AG09309 (cell line): ENCODE results near the gene CASP5.
"Not testable (repeated sequence)": the region's sequence is repeated elsewhere in the genome, so short reads cannot be mapped to it uniquely, and the experiment has no call there.

ENCODE experiments used
- DNase-seq: peaks from one replicate; pipeline ENCODE4 v3.0.0-alpha.2; 2010; ENCODE audit warnings: low read depth
- H3K4me3 ChIP-seq: 2 replicates; pipeline ENCODE4 v1.5.1; 2011; ENCODE audit warnings: mild to moderate bottlenecking, low read depth, low read length, moderate library complexity; ENCODE audit not compliant: control insufficient read depth
- TF ChIP-seq, protein P1 (sequence below): IDR thresholded peaks from 2 replicates; pipeline ENCODE4 v1.5.1; 2011; ENCODE audit warnings: mild to moderate bottlenecking, low read depth, low read length, inconsistent platforms; ENCODE audit not compliant: insufficient read depth, control insufficient read depth; ENCODE audit errors: missing control alignments

CASP5 gene

DNA sequence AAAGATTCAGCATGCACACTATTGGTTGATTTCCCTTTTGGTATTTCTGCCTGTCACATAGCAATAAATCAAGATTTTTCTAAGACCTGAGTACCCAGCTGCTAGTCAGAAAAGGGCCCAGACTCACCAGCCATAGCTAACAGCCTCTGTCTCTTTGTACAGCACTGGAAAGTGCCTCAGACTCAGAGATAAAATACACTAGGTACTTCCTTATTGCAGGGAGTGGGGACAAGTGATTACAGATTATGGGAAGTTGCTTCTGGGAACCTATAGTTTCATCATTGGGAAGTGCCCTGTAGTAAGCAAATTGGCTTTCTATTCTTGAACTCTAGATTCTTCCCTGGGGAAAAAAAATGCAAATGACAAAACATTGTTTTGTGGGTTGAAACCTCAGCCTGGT, at the start of gene CASP5:
Gene CASP5, minus strand, starts transcription at position 166 of the 400 bp plus-strand sequence. Its CDS starts 32 bp downstream, at position 134.
- TF ChIP-seq, protein P1, sequence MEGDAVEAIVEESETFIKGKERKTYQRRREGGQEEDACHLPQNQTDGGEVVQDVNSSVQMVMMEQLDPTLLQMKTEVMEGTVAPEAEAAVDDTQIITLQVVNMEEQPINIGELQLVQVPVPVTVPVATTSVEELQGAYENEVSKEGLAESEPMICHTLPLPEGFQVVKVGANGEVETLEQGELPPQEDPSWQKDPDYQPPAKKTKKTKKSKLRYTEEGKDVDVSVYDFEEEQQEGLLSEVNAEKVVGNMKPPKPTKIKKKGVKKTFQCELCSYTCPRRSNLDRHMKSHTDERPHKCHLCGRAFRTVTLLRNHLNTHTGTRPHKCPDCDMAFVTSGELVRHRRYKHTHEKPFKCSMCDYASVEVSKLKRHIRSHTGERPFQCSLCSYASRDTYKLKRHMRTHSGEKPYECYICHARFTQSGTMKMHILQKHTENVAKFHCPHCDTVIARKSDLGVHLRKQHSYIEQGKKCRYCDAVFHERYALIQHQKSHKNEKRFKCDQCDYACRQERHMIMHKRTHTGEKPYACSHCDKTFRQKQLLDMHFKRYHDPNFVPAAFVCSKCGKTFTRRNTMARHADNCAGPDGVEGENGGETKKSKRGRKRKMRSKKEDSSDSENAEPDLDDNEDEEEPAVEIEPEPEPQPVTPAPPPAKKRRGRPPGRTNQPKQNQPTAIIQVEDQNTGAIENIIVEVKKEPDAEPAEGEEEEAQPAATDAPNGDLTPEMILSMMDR = no peak
- DNase-seq = no peak
- no peak within 1 kb of the TSS for H3K4me3 ChIP-seq

DNA sequence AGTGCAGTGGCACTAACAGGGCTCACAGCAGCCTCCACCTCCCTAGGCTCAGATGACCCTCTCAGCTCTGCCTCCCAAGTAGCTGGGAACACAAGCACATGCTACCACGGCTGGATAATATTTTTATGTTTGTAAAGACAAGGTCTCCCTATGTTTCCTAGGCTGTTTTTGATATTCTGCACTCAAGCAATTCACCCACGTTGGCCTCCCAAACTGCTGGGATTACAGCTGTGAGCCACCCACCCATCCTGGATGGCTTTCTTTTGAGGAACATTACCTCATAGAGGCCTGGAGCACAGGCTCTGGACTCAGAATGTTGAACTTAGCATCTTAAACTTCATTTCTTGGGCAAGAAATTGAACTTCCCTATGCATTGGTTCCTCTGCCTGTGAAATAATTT, 49.1 kb upstream of the CASP5 start:
- DNase-seq, H3K4me3 ChIP-seq: not testable (repeated sequence)

DNA sequence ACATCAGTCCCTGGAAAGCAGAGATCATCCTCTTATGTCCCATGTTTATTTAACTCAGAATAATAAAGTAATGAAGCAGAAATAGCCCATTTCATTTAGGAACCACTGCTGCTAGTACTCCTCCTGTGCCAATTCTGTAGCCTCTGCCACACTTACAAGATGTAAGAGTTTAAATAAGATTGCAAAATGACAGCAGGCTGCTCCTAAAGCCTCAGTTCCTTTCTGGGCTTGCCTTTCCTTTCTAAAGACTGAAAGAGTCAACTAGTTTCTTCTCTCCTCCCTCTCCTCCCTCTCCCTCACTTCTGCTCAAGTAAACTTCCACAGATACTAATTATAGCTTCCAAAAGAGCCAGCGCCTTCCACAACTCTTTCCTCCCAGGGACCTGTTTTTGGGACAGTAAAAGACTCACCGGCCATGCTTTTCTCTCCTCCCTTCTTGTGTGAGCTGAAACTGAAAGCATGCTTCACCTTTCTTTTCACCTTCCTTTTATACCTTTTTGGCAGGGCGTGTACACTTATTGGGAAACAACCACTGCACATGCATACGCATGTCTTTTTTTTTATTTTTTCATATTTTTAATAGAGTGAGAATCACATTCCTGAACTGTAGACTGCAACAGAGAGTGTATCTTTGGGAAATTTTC, 48.2 kb upstream of the CASP5 start:
- no peak for DNase-seq
- H3K4me3 ChIP-seq = no peak overlapping the region
- TF ChIP-seq, protein P1 = no peak

DNA sequence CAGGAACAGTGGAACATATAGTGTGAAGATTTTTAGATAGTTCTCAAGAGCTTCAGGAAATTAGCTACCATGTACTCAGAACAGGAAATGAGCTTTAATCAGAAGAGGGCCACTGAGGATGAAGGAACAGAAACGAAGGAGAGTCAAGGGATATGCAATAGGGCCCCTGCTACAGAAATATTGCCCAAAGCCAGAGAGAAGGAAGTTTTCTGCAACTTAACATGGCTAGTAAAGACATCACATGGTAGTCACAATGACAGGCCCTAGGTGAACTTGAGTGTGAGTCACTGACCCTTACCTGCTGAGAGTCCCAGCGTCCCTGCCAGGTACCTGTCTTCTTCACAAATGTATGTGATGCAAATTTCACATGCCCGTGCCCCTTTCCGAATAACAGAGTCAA, 47.3 kb upstream of the CASP5 start:
- no peak overlapping the region for H3K4me3 ChIP-seq
- DNase-seq = no peak
- TF ChIP-seq, protein P1 = no peak

DNA sequence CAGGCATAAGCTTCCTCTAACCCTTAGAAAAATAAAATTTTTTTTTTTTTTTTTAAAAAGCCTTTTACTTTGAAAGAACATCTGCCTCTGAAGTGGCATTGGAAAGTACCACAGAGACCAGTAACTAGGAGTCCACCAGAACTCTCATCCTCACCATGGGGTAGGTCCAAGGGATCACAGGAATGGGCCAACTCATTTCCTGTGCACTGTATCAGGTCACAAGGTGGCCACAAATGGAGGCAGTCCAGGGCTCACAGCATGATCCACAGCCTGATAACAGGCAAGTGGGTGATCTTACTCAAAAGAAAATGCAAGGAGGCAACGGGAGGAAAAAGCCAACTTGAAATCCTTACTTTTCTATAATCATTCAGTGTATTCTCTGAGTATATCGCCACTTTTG, 46.8 kb upstream of the CASP5 start:
- not testable (repeated sequence) for DNase-seq, H3K4me3 ChIP-seq

DNA sequence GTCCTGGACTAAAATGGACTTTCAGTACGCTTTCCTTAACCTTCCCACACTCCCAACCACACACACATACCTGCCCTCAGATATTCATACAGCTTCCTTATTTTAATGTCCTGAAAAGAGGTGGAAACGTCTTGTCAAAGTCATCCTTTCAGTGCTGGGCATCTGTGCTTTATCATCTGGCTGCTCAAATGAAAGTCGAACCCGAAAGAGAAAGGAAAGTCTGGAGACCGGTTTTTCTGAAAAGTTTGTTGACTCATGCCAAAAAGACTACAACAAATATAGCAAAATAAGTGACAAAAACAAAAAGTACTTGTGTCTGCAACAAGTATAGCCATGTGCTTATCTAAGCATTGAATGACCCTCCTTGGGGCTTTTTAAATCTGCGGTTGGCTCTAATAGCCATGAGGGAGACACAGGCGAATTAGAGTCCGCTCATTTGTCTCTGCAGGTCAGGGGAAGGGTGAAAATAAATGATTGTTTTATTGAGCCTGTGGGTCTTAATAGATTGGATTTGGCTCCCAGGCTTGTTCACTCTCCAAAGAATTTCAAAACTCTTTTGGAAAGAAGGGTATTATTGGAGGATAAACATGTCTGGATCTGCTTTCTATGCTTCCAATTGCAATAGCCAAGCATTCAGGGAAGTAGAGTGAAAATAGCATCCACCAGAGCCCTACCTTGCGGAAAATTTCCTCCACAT, 40.4 kb upstream of the CASP5 start:
- not testable (repeated sequence) for DNase-seq, H3K4me3 ChIP-seq

DNA sequence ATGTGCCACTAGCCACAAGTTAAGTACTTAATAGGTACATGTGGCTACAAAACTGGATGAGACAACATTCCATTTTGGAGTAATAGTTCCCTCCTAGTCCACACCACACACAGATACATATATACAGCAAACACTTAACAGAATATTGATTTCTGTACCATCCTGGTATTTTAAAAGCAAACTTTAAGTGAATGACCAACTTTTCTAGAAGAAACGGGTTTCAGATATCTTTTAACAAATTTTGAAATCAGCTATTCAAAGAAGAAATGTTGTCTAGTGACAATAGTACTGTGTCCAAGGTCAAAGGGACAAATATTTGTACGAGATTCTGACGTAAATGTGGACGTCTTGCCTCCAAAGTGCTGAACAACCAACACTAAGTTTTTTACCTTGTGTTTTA, 34.5 kb upstream of the CASP5 start:
- TF ChIP-seq, protein P1 = no peak
- H3K4me3 ChIP-seq = no peak overlapping the region
- no peak for DNase-seq

DNA sequence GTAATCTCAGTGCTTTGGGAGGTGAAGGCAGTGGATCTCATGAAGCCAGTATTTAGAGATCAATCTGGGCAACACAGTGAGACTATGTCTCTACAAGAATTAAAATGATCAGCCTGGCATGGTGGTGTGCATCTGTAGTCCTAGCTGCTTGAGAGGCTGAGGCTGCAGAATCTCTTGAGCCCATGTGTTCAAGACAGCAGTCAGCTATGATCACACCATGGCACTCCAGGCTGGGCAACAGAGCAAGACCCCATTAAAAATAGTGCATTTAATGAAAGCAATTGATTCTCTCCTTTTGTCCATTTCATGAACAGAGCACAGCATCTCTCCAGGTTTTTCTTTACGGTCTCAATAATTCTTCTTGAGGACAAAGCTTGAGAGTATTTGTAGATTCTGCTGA, 33.5 kb upstream of the CASP5 start:
- H3K4me3 ChIP-seq = no peak overlapping the region
- TF ChIP-seq, protein P1 = no peak
- DNase-seq = no peak
